Activated CD4-positive, alpha-beta T cell treated with anti-CD3 and anti-CD28 coated beads for 48 hours (primary cell): Measurements from ENCODE around the gene FN3K.
"Not testable (repeated sequence)": the region's sequence is repeated elsewhere in the genome, so short reads cannot be mapped to it uniquely, and the experiment has no call there.

Experiments used
- DNase-seq: peaks from one replicate; pipeline ENCODE4 v3.0.0-alpha.2; 2020

The FN3K gene

GRCh38 chr17:82737967-82738877 lies 2.8 kb downstream of the FN3K start:
- no peak for DNase-seq

GRCh38 chr17:82740906-82741759 lies 5.7 kb downstream of the FN3K start:
- no peak for DNase-seq

DNA sequence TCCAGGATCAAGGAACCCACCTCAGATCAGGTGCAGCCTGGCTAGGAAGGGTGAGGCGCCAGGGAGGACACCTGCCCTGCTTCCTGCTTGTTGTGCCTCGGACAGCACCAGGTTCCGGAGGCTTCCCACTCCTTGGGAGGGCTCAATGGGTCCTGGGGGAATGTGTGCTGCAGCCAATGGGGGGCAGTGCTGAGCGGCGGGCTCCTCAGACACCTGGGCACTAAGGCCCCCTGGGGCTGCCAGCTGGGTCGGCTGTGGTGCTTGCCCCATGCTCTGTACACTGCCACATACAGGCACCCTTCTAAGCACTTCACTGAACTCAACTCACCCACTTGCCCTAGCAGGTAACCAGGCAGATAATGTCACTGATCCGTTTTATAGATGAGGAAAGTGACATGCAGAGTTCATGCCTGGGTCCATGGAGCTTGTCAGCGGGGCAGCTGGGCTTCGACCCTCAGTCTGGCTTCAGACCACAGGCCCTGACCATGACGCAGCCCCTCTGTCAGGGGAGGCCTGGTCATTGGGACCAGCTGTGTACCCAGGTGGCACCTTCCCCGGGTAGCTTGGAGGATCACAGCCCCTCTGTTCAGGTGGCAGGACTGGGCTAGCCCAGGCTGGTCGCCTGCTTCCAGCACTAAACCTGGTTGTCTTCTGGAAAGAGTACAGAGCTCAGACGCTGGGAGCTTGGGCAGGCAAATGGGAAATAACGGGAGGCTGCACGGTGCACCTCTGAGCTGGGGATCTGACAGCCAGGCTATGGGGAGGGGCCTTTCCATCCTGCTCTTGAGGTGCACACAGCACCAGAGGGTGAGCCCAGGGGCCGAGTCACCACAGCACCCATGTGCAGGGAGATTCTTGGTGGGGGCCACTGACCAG lies 8.2 kb downstream of the FN3K start:
- DNase-seq: no peak

DNA sequence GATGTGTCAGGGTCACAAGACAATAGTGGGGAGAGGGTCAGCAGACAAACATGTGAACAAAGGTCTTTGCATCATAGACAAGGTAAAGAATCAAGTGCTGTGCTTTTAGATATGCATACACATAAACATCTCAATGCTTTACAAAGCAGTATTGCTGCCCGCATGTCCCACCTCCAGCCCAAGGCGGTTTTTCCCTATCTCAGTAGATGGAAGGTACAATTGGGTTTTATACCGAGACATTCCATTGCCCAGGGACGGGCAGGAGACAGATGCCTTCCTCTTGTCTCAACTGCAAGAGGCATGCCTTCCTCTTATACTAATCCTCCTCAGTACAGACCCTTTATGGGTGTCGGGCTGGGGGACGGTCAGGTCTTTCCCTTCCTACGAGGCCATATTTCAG lies 9.3 kb downstream of the FN3K start:
- not testable (repeated sequence) for DNase-seq

GRCh38 chr17:82745524-82745923 lies 10.1 kb downstream of the FN3K start:
- no peak for DNase-seq

- DNase-seq: no peak
Measured at GRCh38 chr17:82748756-82749155, 13.3 kb downstream of the FN3K start.

DNA sequence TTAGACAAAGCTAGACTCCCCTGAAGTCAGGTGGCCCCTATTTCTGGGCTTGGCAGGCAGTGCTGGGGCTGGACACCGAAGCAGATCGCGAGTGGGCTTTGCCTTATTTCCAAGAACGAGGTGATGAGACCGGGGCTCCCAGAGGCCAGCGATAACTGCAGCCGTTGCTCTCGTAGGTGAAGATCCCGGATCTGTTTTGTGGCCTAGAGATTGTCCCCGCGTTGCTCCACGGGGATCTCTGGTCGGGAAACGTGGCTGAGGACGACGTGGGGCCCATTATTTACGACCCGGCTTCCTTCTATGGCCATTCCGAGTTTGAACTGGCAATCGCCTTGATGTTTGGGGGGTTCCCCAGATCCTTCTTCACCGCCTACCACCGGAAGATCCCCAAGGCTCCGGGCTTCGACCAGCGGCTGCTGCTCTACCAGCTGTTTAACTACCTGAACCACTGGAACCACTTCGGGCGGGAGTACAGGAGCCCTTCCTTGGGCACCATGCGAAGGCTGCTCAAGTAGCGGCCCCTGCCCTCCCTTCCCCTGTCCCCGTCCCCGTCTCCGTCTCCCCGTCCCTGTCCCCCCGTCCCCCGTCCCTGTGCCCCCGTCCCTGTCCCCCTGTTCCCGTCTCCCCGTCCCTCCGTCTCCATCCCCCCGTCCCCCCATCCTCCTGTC lies 15.0 kb downstream of the FN3K start:
- DNase-seq: no peak

DNA sequence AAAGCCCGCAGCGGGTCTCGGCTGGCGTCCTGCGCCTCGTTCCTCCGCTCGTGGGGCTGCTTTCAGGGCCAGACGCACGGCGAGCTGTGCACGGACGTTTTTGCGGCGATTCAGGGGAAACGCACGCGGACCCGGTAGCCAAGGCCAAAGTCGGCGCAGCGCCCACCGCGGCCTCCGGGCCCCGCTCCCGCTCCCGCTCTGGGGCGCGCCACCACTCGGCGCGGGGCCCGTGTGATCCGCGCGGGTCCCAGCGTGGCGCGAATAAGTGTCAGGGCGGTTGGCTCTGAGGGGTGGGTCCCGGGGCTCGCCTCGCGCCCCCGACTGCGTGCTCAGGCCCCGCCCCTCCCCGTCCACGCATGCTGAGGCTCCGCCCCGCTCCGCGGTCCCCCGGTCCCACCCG lies 15.8 kb downstream of the FN3K start:
- DNase-seq: no peak

GRCh38 chr17:82751571-82752370 lies 16.4 kb downstream of the FN3K start, which contains the start of gene TBCD:
TBCD (plus strand) TSS chr17:82752065; CDS start chr17:82752194, 129 bp downstream.
- peak; percentile 90 for DNase-seq

DNA sequence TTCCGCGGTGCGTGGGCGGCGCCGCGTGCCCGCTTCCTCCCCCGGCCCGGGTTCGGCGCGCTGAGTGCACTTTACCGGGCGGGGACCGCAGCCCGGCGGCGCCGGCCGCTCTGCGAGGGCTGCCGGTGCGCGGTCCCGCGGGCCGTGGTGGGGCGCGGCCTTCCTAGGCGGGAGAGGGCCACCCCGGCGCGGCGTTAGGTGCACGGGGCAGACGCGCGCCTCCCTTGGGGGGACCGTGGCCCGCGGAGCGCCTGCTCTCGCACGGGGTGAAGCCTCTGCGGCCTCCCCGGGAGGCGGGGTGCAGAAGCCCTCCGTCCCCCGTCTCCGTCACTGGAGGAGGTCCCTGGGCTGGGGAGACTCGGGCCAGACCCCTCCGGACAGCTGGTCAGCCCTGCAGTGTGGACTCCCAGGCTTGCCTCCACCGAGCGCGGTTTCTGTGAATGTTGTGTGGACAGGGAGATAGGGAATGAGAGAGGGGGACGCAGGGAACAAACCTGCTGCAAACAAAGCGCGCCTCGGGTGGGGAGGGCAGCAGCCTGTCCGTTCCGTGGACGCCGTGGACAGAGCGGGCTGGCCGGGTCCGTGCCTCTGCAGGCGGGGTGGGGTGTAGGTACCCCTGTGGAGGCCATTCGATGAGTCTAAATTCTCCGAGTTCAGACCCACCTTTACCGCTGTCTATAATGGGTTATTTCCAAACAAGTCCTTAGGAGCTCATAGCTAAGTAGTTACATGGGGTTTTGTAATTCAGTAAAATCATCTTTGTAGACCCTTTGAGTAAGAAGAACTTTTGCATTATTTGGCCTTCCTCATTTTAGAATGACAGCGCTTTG lies 17.2 kb downstream of the FN3K start:
- DNase-seq: no peak

- no peak for DNase-seq
Measured at GRCh38 chr17:82753201-82753464, 17.7 kb downstream of the FN3K start.

GRCh38 chr17:82754297-82755208 lies 19.1 kb downstream of the FN3K start:
- peak; percentile 37 for DNase-seq

- no peak for DNase-seq
Measured at GRCh38 chr17:82756166-82756565, 20.8 kb downstream of the FN3K start.

DNA sequence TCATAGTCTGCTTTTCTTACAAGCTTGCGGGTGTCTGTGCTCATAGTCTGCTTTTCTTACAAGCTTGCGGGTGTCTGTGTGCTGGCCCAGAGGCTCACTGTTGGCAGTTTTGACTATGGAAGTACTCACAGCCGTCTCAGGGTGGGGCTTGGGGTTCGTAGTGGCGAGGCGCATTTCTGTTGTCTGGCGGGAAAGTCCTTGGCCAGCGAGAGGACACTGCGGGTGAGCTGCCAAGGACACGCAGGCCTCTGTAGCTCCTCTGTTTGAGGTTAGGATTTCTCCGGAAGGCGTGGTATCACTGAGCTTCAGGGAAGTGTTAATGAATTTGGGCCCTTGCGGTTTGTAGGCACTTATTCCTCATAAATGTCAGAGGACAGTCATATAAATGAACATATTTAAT lies 30.0 kb downstream of the FN3K start:
- no peak for DNase-seq

- DNase-seq: peak; percentile 71
Measured at GRCh38 chr17:82767041-82767754, 31.8 kb downstream of the FN3K start.

DNA sequence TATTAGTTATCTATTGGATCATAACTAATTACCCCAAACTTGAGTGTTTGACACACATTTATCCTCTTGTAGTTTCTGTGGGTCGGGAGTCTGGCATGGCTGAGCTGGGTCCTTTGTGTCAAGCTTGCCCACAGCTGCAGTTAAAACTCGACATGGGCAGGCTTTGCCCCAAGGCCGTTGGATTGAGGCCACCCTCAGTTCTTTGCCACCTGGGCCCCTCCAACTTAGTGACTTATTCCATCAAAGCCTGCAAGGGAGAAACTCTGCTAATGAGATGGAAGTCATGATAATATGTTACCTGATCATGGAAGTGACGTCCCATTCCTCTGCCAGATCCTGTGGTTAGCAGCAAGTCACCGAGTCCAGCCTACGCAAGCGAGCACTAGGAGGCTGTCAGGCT lies 33.6 kb downstream of the FN3K start:
- no peak for DNase-seq

- DNase-seq: no peak
Measured at GRCh38 chr17:82772026-82772425, 36.6 kb downstream of the FN3K start.

DNA sequence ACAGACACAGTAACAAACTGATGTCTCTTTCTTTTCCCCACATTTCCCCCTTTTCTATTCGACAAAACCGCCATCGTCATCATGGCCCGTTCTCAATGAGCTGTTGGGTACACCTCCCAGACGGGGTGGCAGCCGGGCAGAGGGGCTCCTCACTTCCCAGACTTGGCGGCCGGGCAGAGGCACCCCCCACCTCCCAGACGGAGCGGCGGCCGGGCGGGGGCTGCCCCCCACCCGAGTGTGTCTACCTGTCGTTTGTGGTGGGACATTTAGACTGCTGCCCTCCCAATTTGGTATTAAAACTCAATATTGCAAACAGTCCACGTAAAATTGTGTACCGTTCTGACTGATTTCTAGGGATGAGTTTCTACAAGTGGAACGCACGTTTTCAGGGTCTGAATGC lies 39.0 kb downstream of the FN3K start:
- DNase-seq: not testable (repeated sequence)
